A549 (cell line): ENCODE data around the gene PCTP.

Experiments
- EHMT2 ChIP-seq: fragments of 200-600 bp; sonication (generic); IDR thresholded peaks from 2 replicates; pipeline ENCODE4 v1.6.1; 2016; ENCODE audit warnings: antibody characterized with exemption, low read depth, mild to moderate bottlenecking, moderate library complexity
- JUN ChIP-seq, 2 experiments: fragments of >200 bp; sonication (Bioruptor Twin); formaldehyde crosslinking; IDR thresholded peaks; 2 replicates in 1 of 2; 3 replicates in 1 of 2; pipeline ENCODE4 v1.6.1; 2016 to 2017
- MAFK ChIP-seq: fragments of 450-650 bp; IDR thresholded peaks from 2 replicates; pipeline ENCODE4 v1.6.1; 2014; ENCODE audit not compliant: partially characterized antibody
- PHF8 ChIP-seq: fragments of 200-600 bp; sonication (generic); IDR thresholded peaks from 2 replicates; pipeline ENCODE4 v1.6.1; 2016; ENCODE audit warnings: low read depth, mild to moderate bottlenecking, antibody characterized with exemption, moderate library complexity, borderline replicate concordance
- POLR2A ChIP-seq: IDR thresholded peaks from 2 replicates; pipeline ENCODE4 v1.6.1; 2012; ENCODE audit warnings: mild to moderate bottlenecking, low read length
- RNF2 ChIP-seq: fragments of 200-600 bp; sonication (generic); IDR thresholded peaks from 2 replicates; pipeline ENCODE4 v1.6.1; 2016; ENCODE audit warnings: low read depth, mild to moderate bottlenecking, antibody characterized with exemption, moderate library complexity, borderline replicate concordance
- SMC3 ChIP-seq: fragments of >200 bp; sonication (Bioruptor Twin); formaldehyde crosslinking; IDR thresholded peaks from 3 replicates; pipeline ENCODE4 v1.6.1; 2018; ENCODE audit warnings: inconsistent platforms
- TF ChIP-seq, protein P1 (sequence below): fragments of >200 bp; sonication (Bioruptor Twin); formaldehyde crosslinking; IDR thresholded peaks from 3 replicates; pipeline ENCODE4 v1.5.1; 2016

DNA sequence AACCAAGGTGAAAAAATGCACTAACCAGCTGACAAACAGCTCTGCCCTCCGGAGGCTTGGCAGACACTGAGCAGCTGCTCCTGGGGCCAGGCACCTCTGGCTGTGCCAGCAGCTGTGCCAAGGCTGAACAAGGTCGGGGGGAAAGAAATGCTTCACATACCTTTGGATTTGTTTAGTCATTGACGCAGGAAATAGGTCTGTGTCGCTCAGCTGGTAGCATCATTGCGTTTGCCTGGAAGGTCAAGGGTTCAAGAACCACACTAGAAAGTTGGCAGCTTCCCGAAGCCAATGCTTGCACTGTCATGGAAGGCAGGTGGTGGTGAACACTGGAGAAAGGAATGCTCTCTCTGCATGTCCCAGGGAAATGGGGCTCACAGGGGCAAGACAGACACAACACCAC is 63.5 kb downstream of the PCTP start:
- TF ChIP-seq, protein P1, sequence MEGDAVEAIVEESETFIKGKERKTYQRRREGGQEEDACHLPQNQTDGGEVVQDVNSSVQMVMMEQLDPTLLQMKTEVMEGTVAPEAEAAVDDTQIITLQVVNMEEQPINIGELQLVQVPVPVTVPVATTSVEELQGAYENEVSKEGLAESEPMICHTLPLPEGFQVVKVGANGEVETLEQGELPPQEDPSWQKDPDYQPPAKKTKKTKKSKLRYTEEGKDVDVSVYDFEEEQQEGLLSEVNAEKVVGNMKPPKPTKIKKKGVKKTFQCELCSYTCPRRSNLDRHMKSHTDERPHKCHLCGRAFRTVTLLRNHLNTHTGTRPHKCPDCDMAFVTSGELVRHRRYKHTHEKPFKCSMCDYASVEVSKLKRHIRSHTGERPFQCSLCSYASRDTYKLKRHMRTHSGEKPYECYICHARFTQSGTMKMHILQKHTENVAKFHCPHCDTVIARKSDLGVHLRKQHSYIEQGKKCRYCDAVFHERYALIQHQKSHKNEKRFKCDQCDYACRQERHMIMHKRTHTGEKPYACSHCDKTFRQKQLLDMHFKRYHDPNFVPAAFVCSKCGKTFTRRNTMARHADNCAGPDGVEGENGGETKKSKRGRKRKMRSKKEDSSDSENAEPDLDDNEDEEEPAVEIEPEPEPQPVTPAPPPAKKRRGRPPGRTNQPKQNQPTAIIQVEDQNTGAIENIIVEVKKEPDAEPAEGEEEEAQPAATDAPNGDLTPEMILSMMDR = no peak
- TF ChIP-seq EHMT2 (no peak), SMC3 (no peak), POLR2A (no peak), RNF2 (no peak), JUN (IDR thresholded peaks at IDR 0.05) (no peak), PHF8 (no peak), MAFK (no peak)
